ENCODE measurements around the gene B4GALNT4.

DNA sequence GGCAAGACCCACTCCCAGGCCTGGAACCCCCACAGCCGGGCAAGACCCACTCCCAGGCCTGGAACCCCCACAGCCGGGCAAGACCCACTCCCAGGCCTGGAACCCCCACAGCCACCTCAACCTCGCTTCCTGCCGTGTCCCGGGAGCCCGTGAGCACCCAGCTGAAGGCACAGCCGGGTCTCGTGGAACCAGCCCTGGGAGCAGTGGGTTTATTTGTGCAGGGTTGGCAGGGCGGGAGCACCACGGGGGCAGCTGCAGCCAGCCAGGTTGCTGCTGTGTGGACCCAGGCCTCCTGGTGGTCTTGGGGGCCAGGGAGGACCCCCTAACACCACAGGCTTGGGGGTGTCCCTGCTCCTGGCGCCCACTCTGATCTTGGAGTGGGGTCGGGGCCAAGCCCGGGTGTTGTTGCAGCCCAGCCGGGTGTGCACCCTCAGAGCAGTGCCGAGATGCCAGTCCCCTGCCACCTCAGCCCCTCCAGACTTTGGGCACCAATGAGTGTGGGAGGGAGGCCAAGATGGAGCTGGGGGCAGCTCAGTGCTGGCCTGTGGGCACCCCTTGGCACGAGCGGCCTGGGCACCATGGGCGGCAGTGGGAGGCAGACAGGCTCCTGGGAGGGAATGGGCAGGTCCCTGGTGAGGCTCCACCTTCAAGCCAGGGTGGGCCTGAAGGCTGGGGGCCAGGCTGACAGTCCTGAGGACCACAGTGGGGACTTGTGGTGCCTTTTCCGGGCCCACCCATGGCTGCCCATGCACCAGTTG, 16.5 kb downstream of the B4GALNT4 start:
- TF ChIP-seq SREBF2 (IDR thresholded peaks at IDR 0.05) (no peak), POLR2A (IDR thresholded peaks at IDR 0.05; ENCODE audit: low read length) (no peak), EP300 (IDR thresholded peaks at IDR 0.05) (no peak), MAZ (IDR thresholded peaks at IDR 0.05; ENCODE audit: borderline replicate concordance, low read depth, low read length) (no peak)
- TF ChIP-seq, protein P1, sequence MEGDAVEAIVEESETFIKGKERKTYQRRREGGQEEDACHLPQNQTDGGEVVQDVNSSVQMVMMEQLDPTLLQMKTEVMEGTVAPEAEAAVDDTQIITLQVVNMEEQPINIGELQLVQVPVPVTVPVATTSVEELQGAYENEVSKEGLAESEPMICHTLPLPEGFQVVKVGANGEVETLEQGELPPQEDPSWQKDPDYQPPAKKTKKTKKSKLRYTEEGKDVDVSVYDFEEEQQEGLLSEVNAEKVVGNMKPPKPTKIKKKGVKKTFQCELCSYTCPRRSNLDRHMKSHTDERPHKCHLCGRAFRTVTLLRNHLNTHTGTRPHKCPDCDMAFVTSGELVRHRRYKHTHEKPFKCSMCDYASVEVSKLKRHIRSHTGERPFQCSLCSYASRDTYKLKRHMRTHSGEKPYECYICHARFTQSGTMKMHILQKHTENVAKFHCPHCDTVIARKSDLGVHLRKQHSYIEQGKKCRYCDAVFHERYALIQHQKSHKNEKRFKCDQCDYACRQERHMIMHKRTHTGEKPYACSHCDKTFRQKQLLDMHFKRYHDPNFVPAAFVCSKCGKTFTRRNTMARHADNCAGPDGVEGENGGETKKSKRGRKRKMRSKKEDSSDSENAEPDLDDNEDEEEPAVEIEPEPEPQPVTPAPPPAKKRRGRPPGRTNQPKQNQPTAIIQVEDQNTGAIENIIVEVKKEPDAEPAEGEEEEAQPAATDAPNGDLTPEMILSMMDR (IDR thresholded peaks at IDR 0.05) = no peak
- TF ChIP-seq, protein P2, sequence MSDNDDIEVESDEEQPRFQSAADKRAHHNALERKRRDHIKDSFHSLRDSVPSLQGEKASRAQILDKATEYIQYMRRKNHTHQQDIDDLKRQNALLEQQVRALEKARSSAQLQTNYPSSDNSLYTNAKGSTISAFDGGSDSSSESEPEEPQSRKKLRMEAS (IDR thresholded peaks at IDR 0.05) = no peak
